GDM1 (cell line): ENCODE results near the gene RABAC1.
"Not testable (repeated sequence)": the region's sequence is repeated elsewhere in the genome, so short reads cannot be mapped to it uniquely, and the experiment has no call there.

ENCODE experiments used
- DNase-seq: peaks from one replicate; lab custom pipeline; 2025; lab: John Stamatoyannopoulos, UW

The RABAC1 gene

GRCh38 chr19:41915021-41915775, 43.9 kb downstream of the RABAC1 start:
- no peak for DNase-seq

- DNase-seq = not testable (repeated sequence)
Measured at GRCh38 chr19:41914424-41914834, 44.7 kb downstream of the RABAC1 start.

GRCh38 chr19:41913538-41914423, 45.3 kb downstream of the RABAC1 start:
- no peak for DNase-seq

GRCh38 chr19:41912899-41913537, 46.1 kb downstream of the RABAC1 start:
- DNase-seq = no peak

- DNase-seq = no peak
Measured at GRCh38 chr19:41911889-41912731, 47.0 kb downstream of the RABAC1 start.

GRCh38 chr19:41910992-41911888, 47.9 kb downstream of the RABAC1 start:
- no peak for DNase-seq

GRCh38 chr19:41910240-41910991, 48.7 kb downstream of the RABAC1 start:
- DNase-seq = no peak

GRCh38 chr19:41909706-41910105, 49.4 kb downstream of the RABAC1 start:
- no peak for DNase-seq

- DNase-seq = no peak
Measured at GRCh38 chr19:41908724-41909464, 50.2 kb downstream of the RABAC1 start.

- DNase-seq = no peak
Measured at GRCh38 chr19:41907994-41908615, 51.0 kb downstream of the RABAC1 start.

- no peak for DNase-seq
Measured at GRCh38 chr19:41906916-41907680, 52.0 kb downstream of the RABAC1 start.
